HG02973 (cell line): ENCODE measurements around the gene DERA.
"Not testable (repeated sequence)": the region's sequence is repeated elsewhere in the genome, so short reads cannot be mapped to it uniquely, and the experiment has no call there.

ENCODE experiments used
- ATAC-seq: cut with Tn5 transposase; IDR thresholded peaks from one replicate; pipeline ENCODE4 v1.9.1; 2021; ENCODE audit warnings: moderate library complexity; ENCODE audit not compliant: unreplicated experiment

The DERA gene

GRCh38 chr12:16002880-16003279, 91.7 kb downstream of the DERA start:
- ATAC-seq, result no peak

DNA sequence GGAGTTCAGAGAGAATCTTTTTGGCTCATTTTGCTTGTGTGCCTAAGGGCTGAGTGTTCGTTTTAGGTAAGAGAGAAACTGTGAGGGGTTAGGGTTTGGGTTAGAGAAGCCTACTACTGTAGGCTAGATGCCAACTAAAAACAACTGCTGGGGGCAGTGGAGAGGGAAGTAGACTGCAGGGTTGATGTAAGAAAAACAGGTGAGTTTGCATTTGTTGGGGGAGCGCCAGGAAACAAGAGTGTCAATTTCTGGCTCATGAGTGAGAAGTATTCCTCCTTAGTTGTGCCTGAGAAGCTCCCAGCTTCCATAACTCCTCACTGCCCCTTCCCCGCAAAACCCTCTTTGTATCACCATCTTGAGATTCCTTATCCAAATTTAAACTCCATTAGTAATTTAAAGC, 92.3 kb downstream of the DERA start:
- no peak for ATAC-seq

- ATAC-seq, result no peak
Measured at GRCh38 chr12:16006752-16007151, 95.6 kb downstream of the DERA start.

DNA sequence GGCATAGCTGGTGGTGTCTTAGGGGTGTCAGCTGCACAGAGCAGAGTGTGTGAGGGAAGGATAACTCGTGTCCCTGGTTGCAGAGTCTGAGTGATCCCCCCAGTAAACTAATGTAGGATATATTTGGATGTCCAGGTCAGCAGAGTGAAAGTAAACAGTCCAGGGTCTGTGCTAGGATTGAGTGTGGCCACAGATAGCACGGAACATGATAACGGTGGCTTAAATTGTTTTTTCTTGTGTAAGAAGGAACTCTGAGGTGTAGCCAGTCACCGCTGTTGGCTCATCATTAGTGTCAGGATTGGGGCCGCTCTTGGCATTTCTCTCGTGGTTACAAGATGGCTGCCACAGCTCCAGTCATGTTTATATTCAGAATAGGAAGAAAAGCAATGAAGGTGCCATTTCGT, 97.3 kb downstream of the DERA start:
- no peak for ATAC-seq

DNA sequence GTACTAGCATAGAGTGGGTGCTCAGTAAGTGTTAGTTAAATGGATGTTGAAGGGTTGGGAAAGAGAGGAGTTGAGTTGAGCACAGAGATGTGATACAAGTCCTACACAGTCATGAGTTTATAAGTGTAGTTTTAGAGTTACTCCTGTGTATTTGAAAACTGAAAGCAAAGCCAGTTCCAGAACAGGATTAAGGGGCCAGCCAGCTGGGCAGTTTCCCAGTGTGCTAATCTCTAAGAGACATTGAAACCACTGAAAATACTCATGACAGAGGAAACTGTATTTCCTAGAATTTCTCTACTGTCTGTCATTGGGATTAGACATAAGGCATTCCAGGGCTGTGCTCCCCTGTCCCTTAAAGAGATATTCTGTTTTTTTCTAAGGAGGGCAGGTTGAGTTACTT, 101.0 kb downstream of the DERA start:
- no peak for ATAC-seq

DNA sequence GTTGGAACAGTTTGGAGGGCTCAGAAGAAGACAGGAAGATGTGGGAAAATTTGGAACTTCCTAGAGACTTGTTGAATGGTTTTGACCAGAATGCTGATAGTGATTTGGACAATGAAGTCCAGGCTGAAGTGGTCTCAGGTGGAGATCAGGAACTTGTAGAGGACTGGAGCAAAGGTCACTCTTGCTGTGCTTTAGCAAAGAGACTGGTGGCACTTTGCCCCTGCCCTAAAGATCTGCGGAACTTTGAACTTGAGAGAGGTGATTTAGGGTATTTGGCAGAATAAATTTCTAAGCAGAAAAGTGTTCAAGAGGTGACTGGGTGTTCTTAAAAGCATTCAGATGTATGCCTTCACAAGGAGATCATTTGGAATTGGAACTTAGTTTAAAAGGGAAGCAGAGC, 102.6 kb downstream of the DERA start:
- not testable (repeated sequence) for ATAC-seq

GRCh38 chr12:16014394-16014793, 103.3 kb downstream of the DERA start:
- ATAC-seq, result not testable (repeated sequence)

- ATAC-seq, result no peak
Measured at GRCh38 chr12:16016748-16017147, 105.6 kb downstream of the DERA start.

DNA sequence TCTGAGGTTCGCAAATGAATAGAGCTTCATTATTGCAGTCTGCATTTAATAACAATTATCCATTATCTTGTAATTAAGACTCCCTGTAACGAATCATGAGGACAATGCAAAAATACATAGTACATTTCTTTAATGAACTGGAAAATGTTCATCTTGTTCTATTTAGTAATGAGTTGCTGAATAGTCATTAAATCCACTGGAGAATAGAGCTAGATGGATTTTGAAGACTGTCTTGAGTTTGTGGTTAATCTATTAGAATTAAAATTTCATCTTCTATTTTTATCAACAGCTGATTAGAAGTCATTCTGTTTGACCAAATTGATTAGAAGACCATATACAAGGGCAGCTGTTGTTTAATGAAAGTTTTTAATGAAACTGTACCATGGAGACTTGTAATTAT, 107.2 kb downstream of the DERA start:
- ATAC-seq, result no peak

DNA sequence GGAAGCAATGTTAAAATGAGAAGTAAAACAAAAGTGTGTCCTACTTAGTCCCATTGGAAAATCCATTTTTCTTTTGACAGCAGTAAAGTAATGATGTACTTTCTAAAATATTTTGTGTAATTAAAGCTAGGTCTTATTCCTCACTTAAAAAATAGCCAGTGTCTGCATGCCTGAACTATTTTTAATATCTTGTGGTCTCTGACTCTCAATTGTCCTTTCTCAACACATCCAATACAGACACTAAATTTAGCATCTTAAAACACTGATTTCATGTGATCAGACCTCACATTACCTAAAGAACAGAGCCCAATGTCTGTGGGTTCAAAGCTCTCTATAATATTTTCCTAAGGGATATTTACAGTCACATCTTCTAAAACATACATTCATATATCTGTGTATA, 108.0 kb downstream of the DERA start:
- no peak for ATAC-seq

- no peak for ATAC-seq
Measured at GRCh38 chr12:16020031-16020430, 108.9 kb downstream of the DERA start.

GRCh38 chr12:16021026-16021425, 109.9 kb downstream of the DERA start:
- no peak for ATAC-seq

DNA sequence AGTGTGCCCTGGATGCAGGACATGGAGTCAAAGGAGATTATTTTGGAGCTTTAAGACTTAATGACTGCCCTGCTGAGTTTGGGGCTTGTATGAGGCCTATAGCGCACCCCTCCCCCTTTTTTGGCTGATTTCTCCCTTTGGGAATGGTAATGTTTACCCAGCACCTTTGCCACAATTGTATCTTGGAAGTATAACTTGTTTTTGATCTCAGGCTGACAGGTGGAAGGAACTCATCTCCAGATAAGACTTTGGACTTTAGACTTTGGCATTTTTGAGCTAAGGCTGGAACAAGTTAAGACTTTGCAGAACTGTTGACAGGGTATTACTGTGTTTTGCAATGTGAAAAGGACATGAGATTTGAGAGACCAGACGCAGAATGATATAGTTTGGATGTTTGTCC, 110.5 kb downstream of the DERA start:
- ATAC-seq, result no peak

DNA sequence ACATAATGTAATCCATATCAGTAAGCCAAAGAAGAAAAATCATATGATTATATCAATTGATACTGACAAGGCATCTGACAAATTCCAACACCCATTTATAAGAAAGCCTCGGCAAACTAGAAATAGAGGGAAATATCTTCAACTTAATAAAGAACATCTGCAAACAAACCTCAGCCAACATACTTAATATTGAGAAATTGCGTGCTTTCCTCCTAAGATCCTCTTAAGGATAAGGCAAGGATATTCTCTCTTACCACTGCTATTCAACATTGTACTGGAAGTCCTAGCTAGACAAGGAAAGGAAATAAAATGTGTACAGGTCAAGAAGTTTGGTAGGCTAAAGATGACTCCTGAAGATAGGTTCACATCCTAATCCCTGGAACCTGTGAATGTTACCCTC, 115.9 kb downstream of the DERA start:
- no peak for ATAC-seq

GRCh38 chr12:16030744-16031143, 119.6 kb downstream of the DERA start:
- no peak for ATAC-seq

DNA sequence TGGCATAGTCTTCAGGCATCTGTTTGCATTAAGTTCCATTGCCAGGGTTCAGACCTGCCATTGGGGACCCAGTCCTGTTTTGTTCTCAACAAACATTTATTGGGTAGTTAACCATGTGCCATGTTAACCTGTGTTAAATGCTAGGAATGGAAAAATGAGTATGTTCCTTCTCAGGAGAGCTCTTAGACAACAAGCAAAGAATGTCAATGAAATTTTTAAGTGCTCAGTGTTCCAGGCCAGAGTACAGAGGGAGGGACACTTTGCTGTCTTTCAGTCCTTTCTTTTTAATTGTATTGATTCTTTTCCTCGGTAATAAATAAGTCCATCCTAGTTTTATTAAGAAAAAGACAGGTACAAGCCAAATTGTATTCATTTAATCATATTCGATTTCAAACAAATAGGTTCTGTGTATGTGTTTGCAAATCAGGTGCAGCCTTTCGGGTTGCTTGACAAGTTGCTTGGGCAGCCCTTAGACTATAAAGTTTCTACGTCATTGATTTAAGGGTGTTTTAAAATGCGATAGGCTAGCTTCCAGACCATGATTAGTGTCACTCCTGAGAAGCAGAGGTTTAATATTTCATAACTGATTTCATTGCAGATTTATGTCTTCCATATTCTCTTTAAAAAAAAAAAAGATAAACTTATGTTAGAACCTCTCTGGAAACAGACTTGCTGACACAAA, 123.1 kb downstream of the DERA start:
- no peak for ATAC-seq

DNA sequence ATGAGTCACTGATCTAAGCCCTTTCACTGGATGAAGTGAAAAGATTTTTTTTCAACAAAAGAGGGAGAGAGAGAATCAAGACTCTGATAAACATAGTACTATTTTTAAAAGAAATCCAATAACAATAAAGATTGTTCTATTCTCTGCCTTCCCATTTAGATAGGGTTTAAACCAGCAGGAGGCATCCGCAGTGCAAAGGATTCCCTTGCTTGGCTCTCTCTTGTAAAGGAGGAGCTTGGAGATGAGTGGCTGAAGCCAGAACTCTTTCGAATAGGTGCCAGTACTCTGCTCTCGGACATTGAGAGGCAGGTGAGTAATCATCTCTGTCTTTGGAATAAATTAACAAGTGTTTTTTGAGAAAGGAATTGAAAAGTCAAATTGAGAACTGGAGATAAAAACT, 124.9 kb downstream of the DERA start:
- ATAC-seq, result no peak

DNA sequence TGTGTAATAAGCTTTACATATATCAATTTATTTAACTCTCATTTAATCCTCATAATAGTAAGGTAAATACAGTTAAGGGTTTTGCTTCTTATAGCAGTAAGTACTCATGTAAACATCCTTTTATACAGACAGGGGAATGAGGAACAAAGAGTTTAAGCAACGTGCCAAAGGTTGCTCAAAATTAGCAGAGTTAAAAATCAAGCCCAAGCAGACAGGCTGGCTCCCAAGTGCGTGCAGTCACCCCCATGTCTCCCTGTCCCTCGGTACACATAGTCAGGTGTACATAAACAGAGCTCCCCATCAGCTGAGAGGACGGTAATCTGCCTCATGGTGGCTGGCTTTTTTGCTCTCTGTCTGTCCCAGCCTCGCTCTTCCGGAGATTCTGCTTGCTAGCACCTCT, 126.4 kb downstream of the DERA start:
- ATAC-seq, result no peak

GRCh38 chr12:16043480-16043879, 132.3 kb downstream of the DERA start:
- ATAC-seq, result no peak

- ATAC-seq, result no peak
Measured at GRCh38 chr12:16046266-16046665, 135.1 kb downstream of the DERA start.

- ATAC-seq, result no peak
Measured at GRCh38 chr12:16048511-16048910, 137.4 kb downstream of the DERA start.

GRCh38 chr12:16056910-16057309, 145.8 kb downstream of the DERA start:
- no peak for ATAC-seq

- ATAC-seq, result not testable (repeated sequence)
Measured at GRCh38 chr12:16057351-16057751, 146.2 kb downstream of the DERA start.
